HepG2 (cell line): ENCODE data around the gene RPRD1A. TPM values are rescaled to one million over a fixed set of nuclear protein-coding genes. Genes with fewer than 3 reads are reported as not detected.

Experiments used
- ATAC-seq: fragments of 200-7000 bp; cut with Tn5 transposase; 3 replicates; pipeline ENCODE4 v1.9.1; 2020; ENCODE audit warnings: mild to moderate bottlenecking, moderate library complexity
- BruUV-seq: library from RNA; stranded (reverse); fragments of 400-500 nt; replicated peaks from 2 replicates; lab custom pipeline; 2021; lab: Mats Ljungman, UMichigan
- CTCF ChIA-PET: fragments of 300-600 bp; formaldehyde crosslinking; extraction: SDS; loops from one replicate; lab custom pipeline; 2021; ENCODE audit warnings: low total read pairs, inconsistent platforms, low intra/inter-chr PET ratio; lab: Yijun Ruan, JAX
- POLR2A ChIA-PET: fragments of 350-600 bp; sonication (Branson Sonifier 250); formaldehyde crosslinking; loops from one replicate; lab custom pipeline; 2020; ENCODE audit warnings: antibody characterized with exemption, inconsistent platforms; lab: Yijun Ruan, JAX
- DNase-seq: peaks from one replicate; pipeline ENCODE4 v3.0.0-alpha.2; 2015; ENCODE audit warnings: low spot score
- FAIRE-seq: peaks from 3 replicates; lab custom pipeline; 2011; peaks lifted over from hg19 to GRCh38; lab: Jason Lieb, UNC
- H2AFZ ChIP-seq: one replicate; pipeline ENCODE4 v1.6.1; 2011; ENCODE audit warnings: low read length, inconsistent platforms
- H3K27ac ChIP-seq: fragments of 300-600 bp; 3 replicates; pipeline ENCODE4 v1.8.0; 2011; ENCODE audit warnings: mixed run types, mild to moderate bottlenecking, mixed read lengths, low read length, inconsistent platforms; ENCODE audit not compliant: insufficient read depth; ENCODE audit errors: extremely low read length
- H3K27me3 ChIP-seq, 2 experiments: fragments of 200-600 bp in 1 of 2; 2 replicates in 1 of 2; 3 replicates in 1 of 2; pipeline versions ENCODE4 v1.6.0 to v1.8.0; 2011; ENCODE audit warnings: low read length in 2 of 2, mild to moderate bottlenecking in 2 of 2, moderate library complexity in 2 of 2, inconsistent platforms in 1 of 2; ENCODE audit not compliant: insufficient read depth in 2 of 2, control insufficient read depth in 1 of 2
- H3K36me3 ChIP-seq, 2 experiments: fragments of 200-600 bp in 1 of 2; replicated peaks in 1 of 2; 2 replicates in 1 of 2; 3 replicates in 1 of 2; pipeline versions ENCODE4 v1.5.1 to v1.8.0; 2011; ENCODE audit warnings: low read length in 2 of 2, inconsistent platforms in 1 of 2; ENCODE audit not compliant: insufficient read depth in 2 of 2, control insufficient read depth in 1 of 2
- H3K4me1 ChIP-seq: 2 replicates; pipeline ENCODE4 v1.5.1; 2012; ENCODE audit warnings: low read length, inconsistent platforms; ENCODE audit not compliant: insufficient read depth
- H3K4me2 ChIP-seq: 2 replicates; pipeline ENCODE4 v1.6.0; 2011; ENCODE audit warnings: low read depth, low read length, inconsistent platforms
- H3K4me3 ChIP-seq, 3 experiments: fragments of 200-600 bp in 1 of 3; sonication (generic), shearing (Covaris generic) in 1 of 3; replicated peaks in 1 of 3; 2 replicates each; pipeline ENCODE4 v1.5.1; 2011 to 2016; ENCODE audit warnings: low read length in 3 of 3, inconsistent platforms in 2 of 3, low read depth in 2 of 3, mild to moderate bottlenecking in 2 of 3, control low read depth in 1 of 3, mixed read lengths in 1 of 3; ENCODE audit not compliant: insufficient read depth in 1 of 3
- H3K79me2 ChIP-seq: one replicate; pipeline ENCODE4 v1.6.1; 2011; ENCODE audit warnings: low read length, inconsistent platforms; ENCODE audit not compliant: insufficient read depth
- H3K9ac ChIP-seq: 2 replicates; pipeline ENCODE4 v1.6.0; 2011; ENCODE audit warnings: mild to moderate bottlenecking, low read depth, low read length, inconsistent platforms; ENCODE audit not compliant: insufficient read depth
- H3K9me3 ChIP-seq: 2 replicates; pipeline ENCODE4 v1.5.1; 2012; ENCODE audit warnings: mild to moderate bottlenecking, low read length
- H4K20me1 ChIP-seq: 2 replicates; pipeline ENCODE4 v1.6.0; 2011; ENCODE audit warnings: inconsistent platforms, mild to moderate bottlenecking, low read length, moderate library complexity; ENCODE audit not compliant: insufficient read depth
- ATF1 ChIP-seq: IDR thresholded peaks from 2 replicates; pipeline ENCODE4 v1.6.1; 2016; ENCODE audit warnings: mild to moderate bottlenecking, control low read depth
- CEBPG ChIP-seq: IDR thresholded peaks from 2 replicates; pipeline ENCODE4 v1.6.1; 2016
- FOXA1 ChIP-seq, 2 experiments: fragments of 450-650 bp in 1 of 2; sonication (generic) in 1 of 2; formaldehyde crosslinking in 1 of 2; IDR thresholded peaks; 2 replicates each; pipeline versions ENCODE4 v1.4.0 to v1.6.1; 2016 to 2020; ENCODE audit warnings: missing genetic modification reagents in 1 of 2
- STAT5B ChIP-seq: sonication (generic); formaldehyde crosslinking; IDR thresholded peaks from 2 replicates; pipeline ENCODE4 v1.4.0; 2020; ENCODE audit warnings: missing genetic modification reagents
- TSC22D2 ChIP-seq: sonication (generic); formaldehyde crosslinking; IDR thresholded peaks from 2 replicates; pipeline ENCODE4 v1.5.1; 2020; ENCODE audit warnings: missing genetic modification reagents, mild to moderate bottlenecking, borderline replicate concordance
- YEATS2 ChIP-seq: sonication (generic); formaldehyde crosslinking; IDR thresholded peaks from 2 replicates; pipeline ENCODE4 v1.4.0; 2020; ENCODE audit warnings: missing genetic modification reagents, borderline replicate concordance
- ZBTB40 ChIP-seq, 2 experiments: fragments of 450-650 bp in 1 of 2; sonication (generic) in 1 of 2; formaldehyde crosslinking in 1 of 2; IDR thresholded peaks; 2 replicates each; pipeline versions ENCODE4 v1.6.1 to v1.8.0; 2016 to 2022; ENCODE audit warnings: antibody characterized with exemption in 1 of 2, mild to moderate bottlenecking in 1 of 2, missing genetic modification reagents in 1 of 2
- ZNF138 ChIP-seq: sonication (generic); formaldehyde crosslinking; IDR thresholded peaks from 2 replicates; pipeline ENCODE4 v1.5.0; 2020; ENCODE audit warnings: mild to moderate bottlenecking, low read depth, missing genetic modification reagents
- WGBS: methylation state at CpG from one replicate; pipeline ENCODE4 v1.1.6; 2017; ENCODE audit warnings: low lambda C conversion rate; 5-methylcytosine and 5-hydroxymethylcytosine counted together
- in situ Hi-C: cut with HindIII; loops from 2 replicates; pipeline ENCODE4 v1.10.0; 2017; ENCODE audit warnings: low pct_unique_long_range_greater_than_20kb; ENCODE audit not compliant: extremely low pct_ligation_motif_present
- intact Hi-C: fragments of 100-400 bp; cut with micrococcal nuclease; formaldehyde crosslinking; loops from one replicate; pipeline ENCODE4 v1.10.0; 2022; ENCODE audit not compliant: unreplicated experiment
- polyA plus RNA-seq, 8 experiments: library from polyadenylated mRNA; depleted of rRNA in 3 of 8; stranded (reverse) in 7 of 8; unstranded in 1 of 8; fragments of >200 nt; fragmentation: Illumina TruSeq in 4 of 8; extraction: Trizol in 4 of 8; gene quantifications; 2 replicates each; pipeline versions ENCODE4 v1.2.1 to v1.2.3, GENCODE V29; 2011 to 2016; ENCODE audit warnings: low read depth in 4 of 8, missing spikeins in 1 of 8, mixed read lengths in 1 of 8; ENCODE audit not compliant: insufficient read depth in 1 of 8
- total RNA-seq, 5 experiments: library from RNA; depleted of rRNA; stranded (reverse); fragments of >200 nt; fragmentation: Illumina TruSeq; extraction: Trizol; gene quantifications; 2 replicates each; pipeline ENCODE4 v1.2.3, GENCODE V29; 2016; ENCODE audit warnings: low read depth in 1 of 5
- TF ChIP-seq, protein P1 (sequence below): sonication (generic); formaldehyde crosslinking; IDR thresholded peaks from 2 replicates; pipeline ENCODE4 v1.4.0; 2020; ENCODE audit warnings: missing genetic modification reagents

RPRD1A gene
- total and polyA plus RNA-seq, 2 of the 13 experiments (the other 11 are each of a cell fraction or from before 2014, with no cell fraction given), result 42.5 to 78.2 TPM

DNA sequence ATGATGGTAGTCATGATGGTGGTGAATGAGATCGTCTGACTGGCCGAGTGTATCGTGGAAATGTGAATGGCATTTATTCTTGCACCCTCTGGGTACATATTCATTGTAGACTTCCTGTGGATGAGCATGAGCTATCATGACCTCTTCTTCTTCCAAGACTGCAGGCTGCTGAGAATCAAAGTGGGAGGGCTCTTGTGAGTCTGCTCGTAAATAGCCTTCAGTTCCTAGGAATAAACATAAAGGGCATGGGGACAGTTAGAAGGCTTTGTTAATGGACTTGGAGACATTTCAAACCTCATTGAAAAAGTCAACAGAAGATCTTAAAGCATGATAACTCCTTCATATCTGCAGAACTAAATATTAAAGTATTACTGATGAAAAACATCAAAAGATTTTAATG, 46.9 kb upstream of the RPRD1A start:
- TF ChIP-seq TSC22D2 (CRISPR knock-in tag) (no peak), CEBPG (CRISPR knock-in tag) (no peak), ATF1 (CRISPR knock-in tag) (no peak), STAT5B (CRISPR knock-in tag) (no peak)
- TF ChIP-seq, protein P1, sequence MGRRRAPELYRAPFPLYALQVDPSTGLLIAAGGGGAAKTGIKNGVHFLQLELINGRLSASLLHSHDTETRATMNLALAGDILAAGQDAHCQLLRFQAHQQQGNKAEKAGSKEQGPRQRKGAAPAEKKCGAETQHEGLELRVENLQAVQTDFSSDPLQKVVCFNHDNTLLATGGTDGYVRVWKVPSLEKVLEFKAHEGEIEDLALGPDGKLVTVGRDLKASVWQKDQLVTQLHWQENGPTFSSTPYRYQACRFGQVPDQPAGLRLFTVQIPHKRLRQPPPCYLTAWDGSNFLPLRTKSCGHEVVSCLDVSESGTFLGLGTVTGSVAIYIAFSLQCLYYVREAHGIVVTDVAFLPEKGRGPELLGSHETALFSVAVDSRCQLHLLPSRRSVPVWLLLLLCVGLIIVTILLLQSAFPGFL (CRISPR knock-in tag), result no peak
- Histone ChIP-seq H4K20me1 (no peaks in the 10 kb centered on the region), H3K4me3 (no peak overlapping the region), H3K4me1 (no peaks in the 10 kb centered on the region), H3K36me3 (peaks cover 17 to 48% of the 10 kb centered on the region in 2 experiments), H3K9ac (no peak overlapping the region), H3K27me3 (no peaks in the 10 kb centered on the region), H2AFZ (no peak overlapping the region), H3K9me3 (no peaks in the 10 kb centered on the region), H3K79me2 (no peaks in the 10 kb centered on the region), H3K27ac (no peak overlapping the region), H3K4me2 (no peak overlapping the region)
- ChIA-PET POLR2A (no interaction called here), CTCF (no interaction called here)
- in situ Hi-C loops, result no loop called here
- FAIRE-seq (no peak), DNase-seq (no peak), ATAC-seq (no peak)
- BruUV-seq, result no TSS peak
- WGBS, result 97% methylated on average over 4 of the region's 4 CpGs
- intact Hi-C loops, result no loop called here

- H3K9ac ChIP-seq, result no peak overlapping the region
- H3K27me3 ChIP-seq, result no peaks in the 10 kb centered on the region
- ChIA-PET CTCF (no interaction called here), POLR2A (no interaction called here)
- no peak for ATAC-seq
- H3K4me2 ChIP-seq, result no peak overlapping the region
- no peak for DNase-seq
- H3K9me3 ChIP-seq, result no peaks in the 10 kb centered on the region
- no peak overlapping the region for H2AFZ ChIP-seq
- no peak overlapping the region for H3K4me3 ChIP-seq
- BruUV-seq, result no TSS peak
- intact Hi-C loops (no loop called here), in situ Hi-C loops (no loop called here)
- H3K79me2 ChIP-seq, result no peaks in the 10 kb centered on the region
- H3K4me1 ChIP-seq, result no peaks in the 10 kb centered on the region
- peaks cover 15 to 48% of the 10 kb centered on the region in 2 experiments for H3K36me3 ChIP-seq
- no peaks in the 10 kb centered on the region for H4K20me1 ChIP-seq
- FAIRE-seq, result no peak
- no peak overlapping the region for H3K27ac ChIP-seq
- TF ChIP-seq FOXA1 (IDR thresholded peaks at IDR 0.05), result no peak
- no peak for TF ChIP-seq FOXA1 (CRISPR knock-in tag; IDR thresholded peaks at IDR 0.05)
- no peak for TF ChIP-seq ZBTB40 (IDR thresholded peaks at IDR 0.05)
- no peak for TF ChIP-seq ZBTB40 (CRISPR knock-in tag; IDR thresholded peaks at IDR 0.05)
- TF ChIP-seq YEATS2 (CRISPR knock-in tag), result no peak
- TF ChIP-seq ZNF138 (CRISPR knock-in tag), result no peak
Measured at GRCh38 chr18:36112302-36112701, 44.9 kb upstream of the RPRD1A start.
